H1 (cell line): Measurements from ENCODE around the gene SHISA8. TPM values are rescaled to one million over a fixed set of nuclear protein-coding genes. Genes with fewer than 3 reads are reported as not detected.

Experiments used
- CHD7 ChIP-seq: fragments of 300-600 bp; sonication (generic); IDR thresholded peaks from 2 replicates; pipeline ENCODE4 v1.7.1; 2012; ENCODE audit warnings: low read length, moderate library complexity, mild to moderate bottlenecking, inconsistent platforms; ENCODE audit not compliant: insufficient replicate concordance
- FOSL1 ChIP-seq: IDR thresholded peaks from 2 replicates; pipeline ENCODE4 v1.6.1; 2011; ENCODE audit warnings: mild to moderate bottlenecking, low read depth, low read length, moderate library complexity; ENCODE audit not compliant: insufficient read depth
- JUN ChIP-seq: IDR thresholded peaks from 2 replicates; pipeline ENCODE4 v1.6.1; 2011; ENCODE audit warnings: low read depth, mild to moderate bottlenecking, improper control_type of control experiment, low read length
- KDM1A ChIP-seq: fragments of 200-600, 300-600 bp; sonication (generic); IDR thresholded peaks from 2 replicates; pipeline ENCODE4 v1.7.1; 2016; ENCODE audit warnings: mild to moderate bottlenecking, low read length, borderline replicate concordance
- RBBP5 ChIP-seq: IDR thresholded peaks from 2 replicates; pipeline ENCODE4 v1.7.1; 2012; ENCODE audit warnings: low read depth, mild to moderate bottlenecking, inconsistent platforms, low read length, moderate library complexity, borderline replicate concordance
- SP4 ChIP-seq: IDR thresholded peaks from 2 replicates; pipeline ENCODE4 v1.6.1; 2012; ENCODE audit warnings: low read length, inconsistent platforms
- SRF ChIP-seq: IDR thresholded peaks from 2 replicates; pipeline ENCODE4 v1.6.1; 2011; ENCODE audit warnings: mild to moderate bottlenecking, low read depth, low read length, moderate library complexity
- TBP ChIP-seq: IDR thresholded peaks from 2 replicates; pipeline ENCODE4 v1.6.1; 2011; ENCODE audit warnings: low read depth, low read length, improper control_type of control experiment
- TCF12 ChIP-seq: IDR thresholded peaks from 2 replicates; pipeline ENCODE4 v1.6.1; 2011; ENCODE audit warnings: low read depth, mild to moderate bottlenecking, low read length
- polyA plus RNA-seq, 7 experiments: library from polyadenylated mRNA; depleted of rRNA in 3 of 7; stranded (reverse) in 5 of 7; unstranded in 2 of 7; fragments of >200 nt in 5 of 7; fragments of 200-250 nt in 2 of 7; gene quantifications; 1 replicate in 5 of 7; 2 replicates in 1 of 7; 4 replicates in 1 of 7; pipeline versions ENCODE4 v1.2.1 to v1.2.3, GENCODE V29; 2011 to 2013; ENCODE audit warnings: missing spikeins in 2 of 7, mixed read lengths in 2 of 7
- total RNA-seq: library from RNA; stranded (reverse); fragmentation: NEBNext Ultra II Directional; extraction: Animal tissue kit (Norgen Biotek cat#: 25700); gene quantifications from 2 replicates; pipeline ENCODE4 v1.2.1, GENCODE V29; 2021

The SHISA8 gene
- total and polyA plus RNA-seq, 2 of the 8 experiments (the other 6 are each of a cell fraction or from before 2014, with no cell fraction given), result 0.14 to 0.89 TPM

DNA sequence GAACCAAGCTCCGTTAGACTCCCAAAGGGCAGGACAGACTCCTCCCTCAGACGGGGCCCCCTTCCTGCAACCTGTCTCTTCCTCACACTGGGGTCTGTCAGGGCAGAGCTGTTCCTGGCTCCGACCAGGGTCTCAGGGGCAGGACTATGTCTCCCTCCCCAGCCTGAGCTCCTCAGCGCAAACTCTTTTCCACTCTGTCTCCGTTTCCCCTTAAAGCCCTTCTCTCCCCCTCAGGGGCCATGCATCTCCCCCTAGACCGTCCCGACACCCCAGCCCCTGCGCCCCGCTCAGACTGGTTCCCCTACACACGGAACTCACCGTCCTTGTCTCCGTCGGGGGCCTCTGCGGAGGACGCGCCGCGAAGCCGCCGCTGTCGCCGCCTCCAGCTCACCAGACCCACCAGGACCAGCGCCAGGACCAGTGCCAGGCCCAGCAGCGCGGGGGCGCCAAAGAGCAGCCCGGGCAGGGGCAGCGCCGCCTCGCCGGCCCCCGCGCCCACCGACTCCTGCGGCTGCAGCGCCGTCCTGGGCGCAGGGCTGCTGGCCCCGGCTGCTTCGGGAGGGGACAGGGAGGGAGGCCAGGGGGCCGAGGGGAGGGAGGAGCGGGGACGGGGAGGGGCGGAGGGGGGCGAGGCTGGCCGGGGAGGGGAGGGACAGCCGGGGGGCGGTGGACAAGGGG lies 11.0 kb upstream of the SHISA8 start (continued):
- TF ChIP-seq CHD7, result no peak
- peak; percentile 73; the same call in 1 of the 2 replicates for TF ChIP-seq FOSL1
- TF ChIP-seq SRF, result no peak
- TF ChIP-seq RBBP5, result no peak
- no peak for TF ChIP-seq TBP
- no peak for TF ChIP-seq TCF12
- TF ChIP-seq KDM1A, result no peak
- no peak for TF ChIP-seq SP4
- TF ChIP-seq JUN, result no peak
